HG03064 (cell line): ENCODE results near the gene NTN3.
"Not testable (repeated sequence)": the region's sequence is repeated elsewhere in the genome, so short reads cannot be mapped to it uniquely, and the experiment has no call there.

Source experiments
- ATAC-seq: cut with Tn5 transposase; IDR thresholded peaks from one replicate; pipeline ENCODE4 v1.9.1; 2021; ENCODE audit warnings: low read depth; ENCODE audit not compliant: unreplicated experiment

Gene NTN3

DNA sequence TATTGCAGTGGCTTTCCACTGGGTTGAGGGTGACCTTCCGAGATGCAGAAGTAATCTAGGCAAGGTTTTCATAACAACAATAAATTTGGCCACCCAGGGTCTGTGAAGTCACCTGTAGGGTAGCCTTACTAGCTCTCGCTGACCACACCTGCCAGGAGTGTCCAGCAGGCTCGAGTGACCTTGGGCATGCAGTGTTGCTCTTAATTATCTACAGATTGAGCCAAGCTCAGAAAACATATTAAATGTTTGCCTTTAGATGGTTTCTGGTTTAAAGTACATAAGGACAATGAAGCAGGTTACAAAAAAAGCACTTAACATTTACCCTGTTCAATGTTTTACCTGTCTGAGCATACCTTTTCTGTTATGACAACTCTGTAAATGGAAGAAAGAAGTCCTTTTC, 5.6 kb downstream of the NTN3 start:
- no peak for ATAC-seq

DNA sequence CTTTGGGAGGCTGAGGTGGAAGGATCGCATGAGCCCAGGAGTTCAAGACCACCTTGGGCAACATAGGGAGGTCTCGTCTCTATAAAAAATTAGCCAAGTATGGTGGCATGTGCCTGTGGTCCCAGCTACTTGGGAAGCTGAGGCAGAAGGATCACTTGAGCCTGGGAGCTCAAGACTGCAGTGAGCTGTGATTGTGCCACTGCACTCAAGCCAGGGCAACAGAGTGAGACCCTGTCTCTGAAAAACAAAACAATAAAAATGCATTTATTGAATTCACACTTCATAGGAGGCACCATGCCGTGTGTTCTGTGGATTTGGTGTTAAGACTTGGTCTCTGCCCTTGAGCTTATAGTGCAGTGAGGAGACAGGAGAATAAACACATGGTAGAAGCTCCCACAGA, 6.2 kb downstream of the NTN3 start:
- no peak for ATAC-seq

DNA sequence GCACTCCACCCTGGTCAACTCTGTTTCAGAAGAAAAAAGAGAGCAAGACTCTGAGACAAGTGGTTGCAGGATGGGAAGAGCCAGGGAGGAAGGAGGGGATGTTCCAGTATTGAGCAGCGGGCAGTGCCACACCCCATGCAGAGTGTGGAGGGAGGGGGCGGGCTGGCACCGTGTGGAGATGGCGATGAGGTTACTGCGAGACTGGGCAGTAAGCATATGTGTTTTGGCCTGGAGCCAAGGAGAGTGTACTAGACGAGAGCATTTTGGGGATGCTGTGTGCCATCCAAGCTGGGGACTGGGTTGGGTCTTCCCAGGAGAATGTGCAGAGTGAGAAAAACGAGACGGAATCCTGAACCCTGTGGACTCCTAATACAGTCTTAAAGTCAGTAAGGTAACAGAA, 7.2 kb downstream of the NTN3 start:
- no peak for ATAC-seq

DNA sequence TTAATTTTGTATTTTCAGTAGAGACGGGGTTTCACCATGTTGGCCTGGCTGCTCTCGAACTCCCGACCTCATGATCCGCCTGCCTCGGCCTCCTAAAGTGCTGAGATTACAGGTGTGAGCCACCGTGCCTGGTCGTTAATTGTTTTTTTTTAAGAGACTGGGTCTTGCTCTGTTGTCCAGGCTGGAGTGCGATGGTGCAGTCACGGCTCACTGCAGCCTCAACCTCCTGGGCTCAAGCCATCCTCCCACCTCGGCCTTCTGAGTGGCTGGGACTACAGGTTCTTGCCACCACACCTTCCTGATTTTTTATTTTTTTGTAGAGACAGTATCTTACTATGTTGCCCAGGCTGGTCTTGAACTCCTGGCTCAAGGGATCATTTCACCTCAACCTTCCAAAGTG, 8.9 kb downstream of the NTN3 start:
- ATAC-seq = not testable (repeated sequence)

DNA sequence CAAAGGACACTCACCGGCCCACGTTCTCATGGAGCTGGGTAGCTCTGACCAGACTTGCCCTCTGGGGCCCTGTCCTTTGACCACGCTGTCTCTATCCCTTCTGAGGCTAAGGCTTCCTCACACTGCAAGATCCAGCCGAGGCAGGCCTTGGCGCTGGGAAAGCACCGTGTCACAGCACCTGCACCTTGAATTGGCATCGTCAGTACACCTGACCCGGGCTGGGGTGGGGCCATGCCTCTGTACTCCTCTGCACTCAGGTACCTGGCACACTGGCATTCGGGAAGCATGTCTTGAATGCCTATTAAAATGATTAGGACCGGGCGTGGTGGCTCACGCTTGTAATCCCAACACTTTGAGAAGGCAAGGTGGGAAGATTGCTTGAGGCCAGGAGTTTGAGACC, 9.9 kb downstream of the NTN3 start:
- no peak for ATAC-seq

DNA sequence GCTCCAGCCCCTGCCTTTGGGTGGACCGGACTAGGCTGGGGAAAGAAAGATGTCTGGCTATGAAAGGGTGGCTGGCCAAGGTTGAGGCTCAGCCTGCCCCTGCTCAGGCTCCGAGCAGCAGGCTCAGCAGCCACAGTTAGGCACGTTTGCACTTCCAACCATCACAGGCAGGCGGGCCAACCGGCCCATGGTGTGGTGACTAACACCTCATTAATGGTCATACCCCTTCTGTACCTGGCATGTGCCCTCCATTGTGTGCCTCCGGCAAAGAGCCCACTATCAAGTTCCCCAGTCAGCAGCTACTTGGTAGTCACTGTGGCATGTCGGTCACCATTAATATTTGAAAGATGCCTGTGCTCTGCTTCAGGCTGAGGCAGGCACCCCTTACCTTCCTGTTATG, 10.6 kb downstream of the NTN3 start:
- ATAC-seq = no peak

DNA sequence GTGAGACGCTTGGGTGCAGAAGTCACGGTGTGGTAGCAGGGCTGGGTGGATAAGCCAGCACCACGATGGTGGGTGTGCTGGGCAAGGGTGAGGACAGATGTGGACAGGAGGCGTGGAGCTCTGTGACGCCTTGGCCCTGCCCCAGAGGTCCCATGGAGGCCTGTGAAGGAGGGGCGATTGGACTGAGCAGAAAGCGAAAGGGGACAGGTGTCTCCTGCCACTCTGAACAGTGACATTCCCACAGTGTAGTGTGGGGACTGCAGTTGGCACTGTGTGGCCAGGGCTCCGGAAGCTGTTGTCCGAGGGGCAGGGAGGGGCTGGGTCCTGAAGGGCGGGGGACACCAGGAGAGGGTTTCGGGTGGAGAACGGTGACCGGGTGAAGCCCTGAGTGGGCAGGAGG, 11.2 kb downstream of the NTN3 start:
- ATAC-seq = no peak

DNA sequence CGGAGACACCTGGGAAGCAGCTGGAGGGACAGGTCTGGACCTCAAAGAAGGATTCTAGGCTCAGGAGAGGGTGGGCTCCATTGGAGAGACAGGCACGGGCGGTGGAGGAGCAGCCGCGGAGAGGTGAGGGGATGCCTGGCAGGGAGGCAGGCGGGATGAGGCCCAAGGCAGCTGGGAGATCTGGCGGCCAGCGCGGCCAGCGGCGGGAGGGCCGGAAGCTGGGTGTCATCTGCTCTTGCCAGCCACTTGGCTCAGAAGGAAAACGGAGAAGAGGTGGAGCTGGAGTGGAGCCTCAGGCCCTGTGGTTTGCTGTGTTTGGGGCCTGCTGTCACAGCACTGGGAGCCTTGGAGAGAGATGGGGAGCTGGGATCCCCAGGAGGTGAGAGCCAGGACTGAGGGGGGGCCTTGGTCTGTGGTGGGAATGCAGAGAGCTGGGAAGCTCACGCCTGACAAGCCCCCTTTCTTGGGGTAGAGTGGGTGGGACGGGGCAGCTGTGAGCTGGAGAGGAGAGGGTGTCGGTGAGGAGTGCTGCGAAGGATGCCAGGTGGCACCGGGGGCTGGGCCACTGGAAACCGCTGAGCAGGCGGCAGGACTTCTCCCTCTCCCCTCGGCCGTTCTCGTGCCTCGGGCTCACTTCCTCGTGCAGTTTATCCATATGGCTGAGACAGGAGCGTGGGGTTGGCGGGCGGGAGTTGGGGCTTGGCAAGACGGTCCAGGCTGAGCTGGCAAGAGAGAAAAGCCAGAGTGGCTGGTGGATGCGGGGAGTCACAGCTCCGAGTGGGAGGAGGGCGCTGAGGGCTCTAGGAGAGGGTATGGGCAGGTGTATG, 11.8 kb downstream of the NTN3 start:
- ATAC-seq = no peak

DNA sequence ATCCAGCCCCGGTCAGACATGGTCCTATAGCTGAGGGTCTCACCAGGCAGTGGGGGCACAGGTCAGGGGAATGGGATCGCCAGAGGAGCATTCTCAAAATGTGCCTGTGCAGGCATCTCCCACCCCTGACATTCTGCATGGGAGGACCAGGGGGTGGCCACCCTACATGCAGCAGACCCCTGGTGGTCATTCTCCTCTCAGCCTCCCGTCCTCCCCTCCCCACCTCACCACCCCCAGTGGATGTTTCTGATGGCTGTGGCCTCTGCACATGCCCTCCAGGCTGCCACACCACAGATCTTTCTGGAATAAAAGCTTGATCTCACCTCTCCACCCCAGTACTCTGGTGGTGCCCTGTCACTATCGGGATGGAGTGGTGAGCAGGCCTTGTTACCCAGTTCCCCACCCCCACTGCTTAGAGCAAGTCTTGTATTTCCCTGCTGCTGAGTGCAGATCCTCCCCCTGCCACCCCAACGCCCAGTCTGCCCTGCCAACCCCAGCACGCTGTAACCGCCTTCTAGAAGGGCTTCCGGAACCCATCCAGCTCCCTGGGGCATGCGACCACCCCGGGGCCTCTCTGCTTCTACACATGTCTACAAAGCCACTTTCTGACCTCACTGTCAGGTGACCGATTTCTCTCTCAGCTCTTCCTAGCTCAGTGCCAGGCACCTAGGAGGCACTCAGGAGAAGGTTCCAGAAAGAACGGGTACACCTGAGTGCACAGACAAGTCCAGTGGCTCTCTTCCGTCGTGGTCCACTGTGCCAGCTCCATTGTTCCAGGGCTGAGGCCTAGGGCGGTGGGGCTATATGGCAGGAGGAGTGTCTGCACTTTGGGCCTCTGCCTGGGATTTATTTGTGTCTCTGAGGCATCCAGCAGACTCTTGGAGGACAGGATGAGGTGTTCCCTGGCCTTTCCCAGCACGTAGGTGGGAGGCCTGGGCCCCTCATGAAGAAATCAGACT, 13.1 kb downstream of the NTN3 start:
- ATAC-seq = no peak

DNA sequence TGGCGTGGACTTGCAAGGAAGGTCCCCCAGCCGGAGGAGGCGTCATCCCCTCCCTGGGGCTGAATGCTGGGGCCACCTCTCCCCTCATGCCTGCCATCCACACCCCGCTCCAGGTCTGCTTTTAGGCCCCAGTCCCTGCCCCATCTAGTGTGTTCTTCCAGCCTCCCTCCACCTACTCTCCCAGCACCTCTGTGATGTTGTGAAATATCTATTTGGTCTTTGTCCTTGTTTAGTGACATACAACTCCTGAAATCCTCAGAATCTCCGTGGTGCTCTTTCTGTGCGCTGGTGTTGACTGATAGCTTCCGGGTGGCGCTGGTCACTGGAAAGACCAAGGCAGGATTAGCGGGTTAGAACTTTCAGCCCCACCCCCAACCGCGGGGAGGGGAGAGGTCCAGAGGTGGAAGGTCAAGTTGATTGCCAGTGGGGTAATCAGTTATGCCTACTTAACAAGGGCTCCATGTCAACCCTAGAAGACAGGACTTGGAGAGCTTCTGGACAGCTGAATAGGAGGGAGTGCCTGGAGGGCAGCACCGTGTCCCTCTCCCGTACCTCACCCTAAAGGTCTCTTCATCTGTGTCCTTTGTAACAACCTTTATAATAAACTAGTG, 13.9 kb downstream of the NTN3 start:
- ATAC-seq = no peak

DNA sequence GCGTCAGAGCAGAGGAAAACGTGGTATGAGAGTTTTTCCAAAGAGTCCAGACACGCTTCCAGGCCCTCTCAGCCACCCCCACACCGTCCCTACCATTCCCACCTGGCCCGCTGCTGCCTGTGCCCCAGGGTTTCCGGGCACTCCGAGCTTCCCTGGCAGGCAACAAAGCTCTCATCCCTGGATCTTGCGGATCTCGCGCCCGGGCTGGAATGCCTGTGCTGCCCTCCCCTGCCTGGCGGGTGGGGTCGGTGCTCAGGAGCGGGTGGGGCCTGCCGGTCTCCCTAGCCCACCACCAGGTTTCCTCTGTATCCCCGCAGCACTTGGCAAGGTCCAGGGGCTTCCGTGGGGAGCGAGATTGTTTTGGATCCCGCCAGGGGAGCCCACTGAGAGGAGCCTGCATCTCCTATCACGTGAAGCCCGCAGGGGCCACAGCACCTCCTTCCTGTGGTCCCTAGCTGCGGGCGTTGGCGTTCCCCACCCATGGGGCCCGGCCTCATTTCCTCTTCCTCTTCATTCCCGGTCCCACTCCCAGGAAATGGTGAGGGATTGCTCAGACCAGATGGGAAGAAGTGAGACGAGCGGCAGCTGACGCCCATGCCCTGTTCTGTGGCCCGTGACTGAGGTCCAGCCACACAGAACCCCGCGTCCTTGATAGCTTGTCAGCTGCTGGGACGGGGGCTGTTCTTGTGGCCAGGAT, 14.9 kb downstream of the NTN3 start:
- no peak for ATAC-seq

DNA sequence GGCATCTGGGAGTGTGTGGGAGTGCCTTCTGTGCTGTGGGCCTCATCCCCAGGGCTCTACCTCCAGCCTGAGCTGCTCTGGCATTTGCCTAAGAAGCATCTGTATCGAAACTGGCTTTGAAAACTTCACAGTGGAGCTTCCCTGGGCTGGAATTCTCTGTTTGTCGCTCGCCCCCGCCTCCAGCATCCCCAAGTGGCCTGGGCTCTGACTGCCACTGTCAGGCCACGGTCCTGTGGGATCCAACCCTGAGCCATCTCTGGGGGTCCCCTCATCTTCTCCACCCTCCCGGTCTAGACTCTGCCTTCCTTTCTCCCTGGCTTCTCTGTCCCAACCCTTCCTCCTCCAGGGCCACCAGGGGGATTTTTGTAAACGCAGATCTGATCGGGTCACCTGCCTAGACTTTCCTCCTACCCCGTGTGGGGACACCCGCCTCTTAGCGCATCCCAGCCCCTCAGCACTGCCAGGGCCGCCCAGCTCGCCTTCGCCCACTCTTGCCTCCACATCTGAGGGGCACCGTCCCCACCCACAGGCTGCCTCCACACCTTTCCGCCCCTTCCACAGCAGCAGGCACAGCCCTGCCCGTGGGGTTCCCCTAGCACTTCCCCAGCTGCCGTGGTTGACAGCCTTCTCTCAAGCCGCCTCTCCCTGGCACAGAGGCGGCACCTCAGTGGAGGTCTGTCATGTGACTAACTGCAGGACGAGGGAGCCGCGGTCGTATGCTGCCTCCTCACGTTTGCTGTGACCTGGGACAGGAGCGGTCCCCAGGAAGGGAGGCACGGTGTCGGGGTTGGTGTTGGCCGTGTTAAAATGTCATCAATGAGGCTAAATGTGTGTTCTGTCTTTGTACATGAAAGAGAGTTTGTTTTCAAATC, 15.8 kb downstream of the NTN3 start:
- ATAC-seq = no peak

DNA sequence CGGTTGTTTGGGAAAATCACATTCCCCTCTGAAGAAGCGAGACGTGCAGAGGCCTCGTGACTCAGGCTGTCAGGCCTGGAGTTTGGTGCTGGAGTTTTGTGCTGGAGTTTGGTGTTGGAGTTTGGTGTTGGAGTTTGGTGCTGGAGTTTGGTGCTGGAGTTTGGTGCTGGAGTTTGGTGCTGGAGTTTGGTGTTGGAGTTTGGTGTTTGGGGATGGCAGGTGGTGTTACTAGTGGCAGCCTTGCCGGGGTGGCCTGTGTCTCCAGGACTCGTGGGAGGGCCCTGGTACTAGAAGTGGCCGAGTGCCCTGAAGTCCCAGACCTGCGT, 16.4 kb downstream of the NTN3 start:
- no peak for ATAC-seq

DNA sequence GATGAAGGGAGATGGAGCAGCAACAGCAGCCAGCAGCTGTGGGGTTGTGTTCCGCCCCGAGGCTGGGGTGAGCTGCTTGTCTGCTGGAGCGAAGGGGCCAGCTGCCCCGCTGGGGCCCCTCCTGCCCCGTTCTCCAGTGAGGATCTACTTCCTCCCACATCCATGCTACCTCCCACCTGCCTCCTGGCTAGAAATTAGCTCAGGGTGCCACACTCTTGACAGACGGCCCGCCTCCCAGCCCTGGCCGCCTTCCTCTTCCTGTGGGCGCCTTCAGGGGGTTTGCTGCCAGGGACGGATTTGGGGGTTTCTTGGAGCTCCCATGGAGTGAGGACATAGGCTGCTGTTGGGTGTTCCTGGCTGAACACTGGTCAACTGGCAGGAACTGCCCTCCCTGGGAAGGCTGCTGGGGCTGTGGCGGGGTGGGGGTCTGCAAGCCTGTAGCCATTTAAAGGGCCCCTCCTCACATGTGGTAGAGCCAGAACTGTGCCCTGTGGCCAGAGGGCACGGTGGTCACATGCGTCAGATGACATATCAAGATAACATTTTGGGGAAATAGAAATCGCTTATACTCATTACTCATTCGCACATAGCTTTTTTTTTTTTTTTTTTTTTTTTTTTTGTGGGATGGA, 16.9 kb downstream of the NTN3 start:
- no peak for ATAC-seq

DNA sequence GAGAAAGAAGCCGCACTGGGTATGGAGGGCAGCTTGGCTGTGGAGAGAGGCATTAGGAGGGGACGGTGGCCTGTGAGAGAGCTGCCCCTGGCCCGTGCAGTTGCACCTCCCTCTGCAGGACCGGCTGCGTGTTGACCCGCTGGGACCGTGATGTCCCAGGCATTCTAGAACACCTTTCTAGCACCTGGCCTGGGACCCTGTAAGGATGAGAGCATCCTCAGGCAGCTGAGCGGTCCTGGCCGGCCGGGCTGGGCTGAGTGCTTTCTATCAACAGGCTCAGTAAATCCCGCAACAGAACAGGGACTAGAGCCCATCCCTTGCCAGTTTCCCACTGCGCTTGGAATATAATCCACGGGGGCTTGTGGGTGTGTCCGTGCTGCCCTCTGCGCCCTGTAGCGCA, 18.5 kb downstream of the NTN3 start:
- ATAC-seq = no peak

DNA sequence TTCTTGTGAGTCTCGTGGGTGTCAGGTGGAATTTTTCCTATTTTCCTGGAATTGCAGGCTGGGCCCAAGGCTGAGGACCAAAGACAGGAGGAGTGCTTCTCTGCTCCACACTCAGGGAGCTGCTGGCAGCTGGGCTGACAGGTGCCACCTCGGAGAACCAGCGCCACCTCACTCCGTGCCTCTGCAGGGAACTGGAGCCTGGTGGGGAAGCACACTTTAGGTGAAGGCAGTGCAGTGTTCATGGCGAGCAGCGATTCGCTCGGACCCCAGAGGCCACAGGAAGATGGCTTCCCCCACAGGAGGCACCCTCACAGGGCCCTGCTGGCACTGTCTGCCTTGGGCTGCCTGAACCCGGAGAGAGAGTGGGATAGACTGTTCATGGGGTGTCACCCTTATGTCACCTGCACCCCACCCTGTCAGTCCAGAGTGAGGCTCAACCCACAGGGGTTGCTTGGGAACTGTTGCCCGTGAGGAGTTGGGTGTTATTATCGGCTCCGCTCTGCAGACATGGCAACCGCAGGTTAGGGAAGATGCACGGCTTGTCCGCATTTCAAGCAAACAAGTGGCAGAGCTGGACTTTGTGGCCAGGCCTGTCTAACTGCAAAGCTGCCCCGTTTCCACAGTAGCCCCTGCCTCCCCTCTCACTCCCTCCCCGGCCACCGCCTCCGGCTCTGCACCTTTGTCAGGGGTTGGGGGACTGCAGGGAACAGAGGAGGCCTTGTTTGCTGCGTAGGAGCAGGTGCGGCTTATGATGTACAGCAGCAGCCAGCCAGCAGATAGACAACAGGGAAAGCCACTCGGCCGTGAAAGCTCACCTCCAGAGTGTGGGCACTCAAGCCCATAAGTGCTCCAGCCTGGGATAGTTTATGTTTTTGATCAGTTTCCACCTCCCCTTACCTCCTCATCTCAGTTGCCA, 19.4 kb downstream of the NTN3 start:
- ATAC-seq = no peak

DNA sequence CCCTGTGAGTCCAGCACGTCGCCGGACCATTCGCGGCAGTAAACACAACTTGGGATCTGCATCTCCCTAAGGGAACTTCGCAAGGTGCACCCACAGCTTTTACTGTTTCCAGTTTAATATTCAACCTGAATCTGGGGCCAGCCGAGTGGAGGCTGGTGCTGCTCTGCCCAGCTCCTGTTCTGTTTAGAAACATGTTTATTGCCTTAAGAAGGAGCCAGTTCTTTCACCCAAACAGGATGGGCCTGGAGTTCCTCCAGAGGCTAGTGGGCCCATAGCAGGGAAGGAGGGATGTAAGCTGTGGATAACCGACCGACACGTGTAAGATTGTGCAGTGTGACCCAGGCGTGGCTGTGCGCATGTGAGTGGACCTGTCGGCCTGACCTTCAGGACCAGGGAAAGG, 21.2 kb downstream of the NTN3 start:
- no peak for ATAC-seq

DNA sequence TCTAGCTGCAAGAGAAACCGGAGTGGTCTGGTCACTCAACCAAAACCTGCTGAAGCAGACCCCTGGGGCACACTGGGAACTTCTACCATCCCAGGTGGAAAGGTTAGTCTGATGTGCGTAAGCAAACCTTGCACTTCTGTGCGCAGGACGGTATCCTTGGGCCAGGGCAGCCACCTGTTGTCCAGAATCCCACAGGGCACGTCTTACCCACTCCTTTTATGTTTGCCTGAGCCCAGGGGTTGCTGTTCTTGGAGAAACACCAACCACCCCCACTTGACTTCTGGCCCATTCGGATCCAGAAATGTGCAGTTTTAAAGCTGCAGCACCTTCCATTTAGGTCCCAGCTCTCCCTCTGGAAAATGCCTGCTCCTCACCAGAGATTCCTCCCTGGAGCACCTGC, 22.5 kb downstream of the NTN3 start:
- ATAC-seq = no peak
